Activated T-helper 17 cell treated with anti-CD3 and anti-CD28 coated beads, Interleukin-2, amount 50 U/mL, for 72 hours (primary cell): ENCODE data around the gene RNASE8. TPM values are rescaled to one million over a fixed set of nuclear protein-coding genes. Genes with fewer than 3 reads are reported as not detected.

Source experiments
- ATAC-seq: fragments of 150-1000 bp; cut with Tn5 transposase; replicated peaks from 2 replicates; pipeline ENCODE4 v1.10.0; 2021; ENCODE audit warnings: mild to moderate bottlenecking, moderate library complexity
- H3K27ac Mint-ChIP-seq: one replicate; pipeline ENCODE4 v1.8.0; 2022; ENCODE audit warnings: mixed read lengths
- H3K27me3 Mint-ChIP-seq: one replicate; pipeline ENCODE4 v1.8.0; 2022; ENCODE audit warnings: mixed read lengths
- H3K36me3 Mint-ChIP-seq: one replicate; pipeline ENCODE4 v1.8.0; 2022; ENCODE audit warnings: low read depth, mild to moderate bottlenecking, mixed read lengths
- H3K4me1 Mint-ChIP-seq: one replicate; pipeline ENCODE4 v1.8.0; 2022; ENCODE audit warnings: mixed read lengths
- H3K4me3 Mint-ChIP-seq: one replicate; pipeline ENCODE4 v1.8.0; 2022; ENCODE audit warnings: mild to moderate bottlenecking, mixed read lengths
- H3K9me3 Mint-ChIP-seq: one replicate; pipeline ENCODE4 v1.8.0; 2022; ENCODE audit warnings: mixed read lengths
- total RNA-seq, 2 donors: library from RNA; stranded (reverse); gene quantifications; one replicate each; pipeline ENCODE4 v1.2.3, GENCODE V29; 2022

The RNASE8 gene
- total RNA-seq, 2 donors from 2014 or later = not detected

DNA sequence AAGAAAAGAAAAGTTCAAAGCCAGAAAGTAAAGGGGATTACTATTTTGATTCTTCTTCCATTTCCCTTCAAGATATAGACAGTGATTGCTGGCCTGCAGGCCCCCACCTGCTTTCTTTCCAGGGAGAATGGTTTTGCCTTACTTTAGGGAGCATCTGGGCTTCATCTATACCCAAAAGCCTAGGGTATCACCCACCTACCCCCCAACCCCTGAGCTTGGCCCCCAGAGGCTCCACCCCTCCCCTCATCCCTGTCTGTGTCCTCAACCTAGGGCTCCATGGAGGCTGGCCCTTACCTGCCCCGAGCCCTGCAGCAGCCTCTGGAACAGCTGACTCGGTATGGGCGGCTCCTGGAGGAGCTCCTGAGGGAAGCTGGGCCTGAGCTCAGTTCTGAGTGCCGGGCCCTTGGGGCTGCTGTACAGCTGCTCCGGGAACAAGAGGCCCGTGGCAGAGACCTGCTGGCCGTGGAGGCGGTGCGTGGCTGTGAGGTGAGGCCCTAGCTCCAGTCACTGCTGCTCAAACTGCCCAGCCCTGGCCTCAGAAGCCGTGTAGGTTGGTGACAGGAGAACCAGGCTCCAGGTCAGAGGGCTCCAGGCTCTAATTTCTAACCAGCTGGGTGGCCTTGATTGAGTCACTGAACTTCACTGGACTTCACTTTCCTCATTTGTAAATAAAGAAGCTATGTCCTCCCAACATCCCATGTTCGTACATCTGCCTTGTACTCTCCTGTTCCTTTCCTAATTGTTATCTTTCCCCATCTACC, 26.1 kb downstream of the RNASE8 start:
- no peak for ATAC-seq
- no peaks in the 10 kb centered on the region for H3K9me3 Mint-ChIP-seq
- H3K4me1 Mint-ChIP-seq = peaks cover 15% of the 10 kb centered on the region
- no peaks in the 10 kb centered on the region for H3K36me3 Mint-ChIP-seq
- peak overlapping the region; percentile 8 for H3K27ac Mint-ChIP-seq
- no peaks in the 10 kb centered on the region for H3K27me3 Mint-ChIP-seq
- H3K4me3 Mint-ChIP-seq = no peak overlapping the region

DNA sequence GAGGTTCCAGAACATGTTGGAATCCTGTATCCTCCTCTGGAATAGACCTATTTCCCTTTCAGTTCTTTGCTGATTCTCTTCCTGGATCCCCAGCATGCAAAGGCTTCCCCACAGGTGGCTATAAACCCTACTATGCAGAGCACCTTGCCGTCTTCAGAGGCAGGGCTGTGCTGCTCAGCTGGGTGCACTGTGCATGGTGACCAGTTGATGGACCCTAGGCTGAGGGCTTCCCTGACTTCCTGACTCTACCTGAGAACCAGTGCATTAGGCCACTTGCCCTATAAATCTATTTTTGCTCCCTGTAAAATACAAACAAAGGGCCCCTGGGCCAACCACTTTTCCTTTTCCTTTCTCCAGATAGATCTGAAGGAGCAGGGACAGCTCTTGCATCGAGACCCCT, 26.8 kb downstream of the RNASE8 start:
- Mint-ChIP-seq H3K9me3 (no peaks in the 10 kb centered on the region), H3K36me3 (no peaks in the 10 kb centered on the region), H3K27me3 (no peaks in the 10 kb centered on the region), H3K4me3 (no peak overlapping the region), H3K4me1 (peaks cover 15% of the 10 kb centered on the region), H3K27ac (peak overlapping the region; percentile 8)
- ATAC-seq = no peak

- ATAC-seq = no peak
- no peaks in the 10 kb centered on the region for H3K36me3 Mint-ChIP-seq
- no peaks in the 10 kb centered on the region for H3K9me3 Mint-ChIP-seq
- H3K4me1 Mint-ChIP-seq = peaks cover 15% of the 10 kb centered on the region
- no peaks in the 10 kb centered on the region for H3K27me3 Mint-ChIP-seq
- H3K4me3 Mint-ChIP-seq = no peak overlapping the region
- peak overlapping the region; percentile 8 for H3K27ac Mint-ChIP-seq
These were observed 27.6 kb downstream of the RNASE8 start for GRCh38 chr14:21084998-21085853.

- Mint-ChIP-seq H3K9me3 (no peaks in the 10 kb centered on the region), H3K36me3 (no peaks in the 10 kb centered on the region), H3K4me1 (peaks cover 15% of the 10 kb centered on the region), H3K27me3 (no peaks in the 10 kb centered on the region), H3K4me3 (peak overlapping the region; percentile 23), H3K27ac (peak overlapping the region; percentile 90)
- ATAC-seq = no peak
These were observed 29.3 kb downstream of the RNASE8 start for GRCh38 chr14:21086908-21087293.

DNA sequence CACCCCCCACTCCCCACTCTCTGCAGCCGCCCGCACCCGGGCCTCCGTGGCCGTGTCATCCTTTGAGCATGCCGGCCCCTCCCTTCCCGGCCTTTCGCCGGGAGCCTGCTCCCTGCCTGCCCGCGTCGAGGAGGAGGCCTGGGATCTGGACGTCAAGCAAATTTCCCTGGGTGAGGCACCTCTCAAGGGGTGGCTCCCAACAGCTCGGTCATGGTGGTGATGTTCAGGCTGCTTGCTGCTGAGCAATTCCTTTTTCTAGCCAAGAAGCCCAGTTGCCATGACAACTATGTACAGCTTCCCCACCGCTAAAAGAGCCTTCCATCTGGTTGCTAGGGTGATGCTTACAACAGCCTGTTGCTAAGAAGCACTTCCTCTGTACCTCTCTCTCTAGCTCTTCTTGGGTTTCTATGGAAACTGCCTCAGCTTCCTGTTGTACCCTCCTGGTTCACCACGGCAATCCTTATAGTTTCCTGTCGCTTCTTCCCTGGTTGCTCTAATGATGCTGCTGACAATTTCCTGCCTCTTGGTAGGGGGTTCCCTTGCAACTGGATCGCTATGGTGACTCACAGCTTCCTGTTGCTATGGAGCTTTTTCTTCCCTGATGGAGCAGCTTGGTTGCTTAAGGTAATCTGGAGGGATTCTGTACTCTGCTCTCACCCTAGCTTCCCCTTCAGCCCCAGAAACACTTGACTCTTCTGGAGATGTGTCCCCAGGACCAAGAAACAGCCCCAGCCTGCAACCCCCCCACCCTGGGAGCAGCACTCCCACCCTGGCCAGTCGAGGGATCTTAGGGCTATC, 29.9 kb downstream of the RNASE8 start:
- Mint-ChIP-seq H3K27me3 (no peaks in the 10 kb centered on the region), H3K4me1 (peaks cover 16% of the 10 kb centered on the region), H3K36me3 (peaks cover 3% of the 10 kb centered on the region), H3K9me3 (no peaks in the 10 kb centered on the region), H3K4me3 (peak overlapping the region; percentile 25), H3K27ac (peak overlapping the region; percentile 90)
- peak; percentile 81 for ATAC-seq

- peak overlapping the region; percentile 90 for H3K27ac Mint-ChIP-seq
- no peaks in the 10 kb centered on the region for H3K27me3 Mint-ChIP-seq
- no peak overlapping the region for H3K4me3 Mint-ChIP-seq
- H3K9me3 Mint-ChIP-seq = no peaks in the 10 kb centered on the region
- H3K4me1 Mint-ChIP-seq = peaks cover 22% of the 10 kb centered on the region
- no peak for ATAC-seq
- H3K36me3 Mint-ChIP-seq = peaks cover 9% of the 10 kb centered on the region
These were observed 31.1 kb downstream of the RNASE8 start for GRCh38 chr14:21088687-21089086.

DNA sequence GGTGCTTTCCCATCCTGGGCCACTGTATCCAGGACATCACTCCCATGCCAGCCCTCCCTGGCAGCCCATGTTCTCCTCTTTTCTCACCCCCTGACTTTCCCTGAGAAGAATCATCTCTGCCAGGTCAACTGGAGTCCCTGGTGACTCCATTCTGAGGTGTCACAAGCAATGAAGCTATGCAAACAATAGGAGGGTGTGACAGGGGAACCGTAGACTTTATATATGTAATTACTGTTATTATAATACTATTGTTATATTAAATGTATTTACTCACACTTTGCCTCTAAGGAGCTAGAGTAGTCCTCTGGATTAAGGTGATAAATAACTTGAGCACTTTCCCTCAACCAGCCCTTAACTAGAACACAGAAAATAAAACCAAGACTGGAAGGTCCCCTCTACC, 31.6 kb downstream of the RNASE8 start:
- Mint-ChIP-seq H3K4me1 (peaks cover 22% of the 10 kb centered on the region), H3K9me3 (no peaks in the 10 kb centered on the region), H3K36me3 (peaks cover 9% of the 10 kb centered on the region), H3K27ac (peak overlapping the region; percentile 90), H3K4me3 (no peak overlapping the region), H3K27me3 (no peaks in the 10 kb centered on the region)
- ATAC-seq = no peak

- Mint-ChIP-seq H3K36me3 (peaks cover 9% of the 10 kb centered on the region), H3K27ac (no peak overlapping the region), H3K4me3 (no peak overlapping the region), H3K9me3 (no peaks in the 10 kb centered on the region), H3K4me1 (peaks cover 22% of the 10 kb centered on the region), H3K27me3 (no peaks in the 10 kb centered on the region)
- no peak for ATAC-seq
These were observed 32.2 kb downstream of the RNASE8 start for GRCh38 chr14:21089877-21090193.

DNA sequence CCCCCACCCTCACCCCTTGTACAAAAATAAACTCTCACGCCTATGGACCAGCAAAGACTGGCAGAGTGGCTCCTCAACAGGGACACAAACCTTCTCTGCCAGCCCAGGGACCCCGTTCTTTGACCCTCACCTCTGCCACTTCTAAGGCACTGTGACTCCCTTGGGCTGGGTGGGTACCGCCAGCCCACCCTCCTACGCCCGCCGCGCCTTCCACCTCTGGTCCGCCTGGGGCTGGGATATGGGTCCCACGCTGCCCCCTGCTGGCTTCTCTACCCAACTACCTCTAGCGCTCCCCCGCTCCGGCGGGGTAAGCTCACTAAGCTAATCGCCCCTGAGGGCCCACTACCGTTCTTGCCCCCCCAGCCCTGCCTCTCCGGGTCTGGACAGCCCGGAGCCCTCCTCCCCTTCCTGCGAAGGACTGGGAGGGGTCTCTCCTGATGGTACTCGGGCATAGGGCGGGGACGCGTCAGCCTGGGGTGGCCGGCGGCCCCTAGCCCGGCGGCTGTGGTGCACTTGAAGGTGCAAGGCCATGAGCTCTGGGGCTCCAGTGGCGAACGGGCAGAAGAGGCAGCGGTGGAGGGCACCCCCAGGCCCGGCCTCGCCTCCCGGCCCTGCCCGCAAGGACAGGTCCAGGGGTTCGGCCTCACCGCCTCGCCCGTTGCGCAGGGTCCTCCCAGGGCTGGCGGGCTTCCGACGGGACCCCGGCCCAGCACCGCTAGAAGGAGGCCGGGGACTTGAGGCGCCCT, 32.7 kb downstream of the RNASE8 start:
- no peaks in the 10 kb centered on the region for H3K27me3 Mint-ChIP-seq
- H3K4me1 Mint-ChIP-seq = peaks cover 22% of the 10 kb centered on the region
- no peak overlapping the region for H3K4me3 Mint-ChIP-seq
- no peaks in the 10 kb centered on the region for H3K9me3 Mint-ChIP-seq
- H3K36me3 Mint-ChIP-seq = peaks cover 9% of the 10 kb centered on the region
- H3K27ac Mint-ChIP-seq = no peak overlapping the region
- no peak for ATAC-seq

DNA sequence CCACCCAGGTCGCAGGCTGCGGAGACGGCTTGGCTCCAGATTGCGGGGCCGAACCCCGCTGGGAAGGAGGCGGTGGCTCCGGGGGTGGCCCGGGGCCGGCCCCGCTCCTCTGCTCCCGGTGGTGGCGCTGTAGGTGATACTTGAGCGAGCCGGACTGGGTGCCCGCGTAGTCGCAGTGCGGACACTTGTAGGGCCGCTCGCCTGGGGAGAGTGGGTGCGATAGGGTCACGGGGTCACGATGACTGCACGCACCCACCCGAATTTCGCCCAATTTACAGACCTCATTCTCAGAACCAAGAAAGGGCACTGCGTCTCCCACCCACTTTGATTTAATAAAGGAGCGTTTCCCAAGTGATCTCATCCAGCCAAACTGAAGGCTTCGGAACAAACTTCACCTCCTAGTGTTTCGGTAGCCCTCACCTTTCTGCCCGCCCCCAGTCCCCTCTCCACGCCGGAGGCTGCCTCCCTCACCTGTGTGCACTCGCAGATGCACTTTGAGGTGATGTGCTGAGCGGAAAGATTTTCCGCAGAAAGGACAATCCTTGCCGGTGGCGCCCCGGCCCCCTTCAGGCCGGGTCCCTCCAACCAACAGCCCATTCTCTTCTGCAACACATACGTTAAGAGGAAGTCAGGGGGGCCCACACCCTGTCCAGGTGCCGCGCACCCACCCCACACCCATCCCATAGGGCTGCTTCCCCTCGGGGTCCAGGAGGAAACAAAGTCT, 33.5 kb downstream of the RNASE8 start:
- Mint-ChIP-seq H3K36me3 (peaks cover 9% of the 10 kb centered on the region), H3K27ac (no peak overlapping the region), H3K4me3 (no peak overlapping the region), H3K4me1 (peaks cover 22% of the 10 kb centered on the region), H3K27me3 (no peaks in the 10 kb centered on the region), H3K9me3 (no peaks in the 10 kb centered on the region)
- ATAC-seq = no peak

GRCh38 chr14:21091821-21092272, 34.2 kb downstream of the RNASE8 start:
- Mint-ChIP-seq H3K36me3 (peaks cover 9% of the 10 kb centered on the region), H3K4me3 (no peak overlapping the region), H3K27ac (no peak overlapping the region), H3K4me1 (peaks cover 17% of the 10 kb centered on the region), H3K9me3 (no peaks in the 10 kb centered on the region), H3K27me3 (no peaks in the 10 kb centered on the region)
- no peak for ATAC-seq

GRCh38 chr14:21092273-21093011, 34.8 kb downstream of the RNASE8 start:
- Mint-ChIP-seq H3K27ac (no peak overlapping the region), H3K36me3 (peaks cover 9% of the 10 kb centered on the region), H3K9me3 (no peaks in the 10 kb centered on the region), H3K4me3 (no peak overlapping the region), H3K4me1 (peaks cover 14% of the 10 kb centered on the region), H3K27me3 (no peaks in the 10 kb centered on the region)
- ATAC-seq = peak; percentile 89

DNA sequence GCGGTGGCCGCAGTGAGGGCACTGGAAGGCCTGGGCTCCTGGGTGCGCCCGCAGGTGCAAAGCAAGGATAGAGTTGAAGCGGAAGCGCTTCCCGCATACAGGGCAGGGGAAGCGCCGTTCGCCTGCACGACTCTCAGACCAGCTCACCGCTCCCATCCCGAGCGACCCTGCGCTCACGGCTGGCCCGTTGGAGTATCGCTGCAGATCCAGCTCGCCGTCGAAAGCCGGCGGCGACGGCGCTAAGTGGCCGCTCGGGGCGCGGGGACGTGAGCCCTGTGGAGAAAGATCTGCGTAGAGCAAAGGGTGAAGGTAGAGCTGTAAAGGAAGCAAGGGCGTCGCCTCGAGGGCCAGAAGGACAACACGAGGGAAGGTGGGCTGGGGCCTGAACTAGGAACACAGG, 35.4 kb downstream of the RNASE8 start:
- Mint-ChIP-seq H3K27me3 (no peaks in the 10 kb centered on the region), H3K4me3 (no peak overlapping the region), H3K9me3 (no peaks in the 10 kb centered on the region), H3K4me1 (peaks cover 8% of the 10 kb centered on the region), H3K36me3 (peaks cover 9% of the 10 kb centered on the region), H3K27ac (no peak overlapping the region)
- ATAC-seq = no peak
